Peyer's patch (tissue), 4 donors: Measurements from ENCODE around the gene TLE6.

Experiments
- POLR2A ChIP-seq, 2 donors: fragments of 450-650 bp; IDR thresholded peaks; one replicate each; pipeline ENCODE4 v1.5.1; 2017; ENCODE audit warnings: antibody characterized with exemption in 2 of 2, mild to moderate bottlenecking in 2 of 2, moderate library complexity in 2 of 2
- TF ChIP-seq, protein P1 (sequence below), 6 experiments: fragments of 450-650 bp in 4 of 6; fragments of 200-600 bp in 2 of 6; sonication (generic) in 1 of 6; IDR thresholded peaks; one replicate each; pipeline ENCODE4 v1.5.1; 2017 to 2019; ENCODE audit warnings: antibody characterized with exemption in 6 of 6, mild to moderate bottlenecking in 3 of 6, moderate library complexity in 1 of 6

GRCh38 chr19:3013263-3013725 lies 35.9 kb downstream of the TLE6 start:
- TF ChIP-seq POLR2A (IDR thresholded peaks at IDR 0.05): no peak
- TF ChIP-seq, protein P1, sequence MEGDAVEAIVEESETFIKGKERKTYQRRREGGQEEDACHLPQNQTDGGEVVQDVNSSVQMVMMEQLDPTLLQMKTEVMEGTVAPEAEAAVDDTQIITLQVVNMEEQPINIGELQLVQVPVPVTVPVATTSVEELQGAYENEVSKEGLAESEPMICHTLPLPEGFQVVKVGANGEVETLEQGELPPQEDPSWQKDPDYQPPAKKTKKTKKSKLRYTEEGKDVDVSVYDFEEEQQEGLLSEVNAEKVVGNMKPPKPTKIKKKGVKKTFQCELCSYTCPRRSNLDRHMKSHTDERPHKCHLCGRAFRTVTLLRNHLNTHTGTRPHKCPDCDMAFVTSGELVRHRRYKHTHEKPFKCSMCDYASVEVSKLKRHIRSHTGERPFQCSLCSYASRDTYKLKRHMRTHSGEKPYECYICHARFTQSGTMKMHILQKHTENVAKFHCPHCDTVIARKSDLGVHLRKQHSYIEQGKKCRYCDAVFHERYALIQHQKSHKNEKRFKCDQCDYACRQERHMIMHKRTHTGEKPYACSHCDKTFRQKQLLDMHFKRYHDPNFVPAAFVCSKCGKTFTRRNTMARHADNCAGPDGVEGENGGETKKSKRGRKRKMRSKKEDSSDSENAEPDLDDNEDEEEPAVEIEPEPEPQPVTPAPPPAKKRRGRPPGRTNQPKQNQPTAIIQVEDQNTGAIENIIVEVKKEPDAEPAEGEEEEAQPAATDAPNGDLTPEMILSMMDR (IDR thresholded peaks at IDR 0.05): no peak
